Measurements from ENCODE around the gene FCHSD2.

Gene FCHSD2

DNA sequence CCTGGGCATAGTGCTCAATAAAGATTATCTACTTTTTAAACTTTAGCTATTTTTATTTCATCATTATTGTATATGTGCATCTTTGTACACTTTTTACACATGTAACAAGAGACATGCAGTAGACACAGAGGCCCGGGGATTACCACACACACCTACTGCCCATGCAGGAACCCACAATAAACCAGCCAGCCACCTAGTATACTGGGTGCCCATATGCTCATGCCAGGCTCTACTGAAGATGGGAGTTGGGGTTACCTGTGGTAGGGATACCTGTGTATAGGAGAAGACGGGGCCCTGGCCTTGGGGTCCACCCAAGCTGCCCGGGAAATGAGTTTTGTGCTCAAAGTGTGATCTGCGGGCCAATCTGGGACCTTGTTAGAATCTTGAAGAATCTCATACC is 44.8 kb upstream of the FCHSD2 start:
- TF ChIP-seq, protein P1, sequence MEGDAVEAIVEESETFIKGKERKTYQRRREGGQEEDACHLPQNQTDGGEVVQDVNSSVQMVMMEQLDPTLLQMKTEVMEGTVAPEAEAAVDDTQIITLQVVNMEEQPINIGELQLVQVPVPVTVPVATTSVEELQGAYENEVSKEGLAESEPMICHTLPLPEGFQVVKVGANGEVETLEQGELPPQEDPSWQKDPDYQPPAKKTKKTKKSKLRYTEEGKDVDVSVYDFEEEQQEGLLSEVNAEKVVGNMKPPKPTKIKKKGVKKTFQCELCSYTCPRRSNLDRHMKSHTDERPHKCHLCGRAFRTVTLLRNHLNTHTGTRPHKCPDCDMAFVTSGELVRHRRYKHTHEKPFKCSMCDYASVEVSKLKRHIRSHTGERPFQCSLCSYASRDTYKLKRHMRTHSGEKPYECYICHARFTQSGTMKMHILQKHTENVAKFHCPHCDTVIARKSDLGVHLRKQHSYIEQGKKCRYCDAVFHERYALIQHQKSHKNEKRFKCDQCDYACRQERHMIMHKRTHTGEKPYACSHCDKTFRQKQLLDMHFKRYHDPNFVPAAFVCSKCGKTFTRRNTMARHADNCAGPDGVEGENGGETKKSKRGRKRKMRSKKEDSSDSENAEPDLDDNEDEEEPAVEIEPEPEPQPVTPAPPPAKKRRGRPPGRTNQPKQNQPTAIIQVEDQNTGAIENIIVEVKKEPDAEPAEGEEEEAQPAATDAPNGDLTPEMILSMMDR (IDR thresholded peaks at IDR 0.05; ENCODE audit: low read depth, low read length): no peak
- no peak overlapping the region for H3K4me3 ChIP-seq (ENCODE audit: low read depth, low read length)

- TF ChIP-seq, protein P1 (IDR thresholded peaks at IDR 0.05; ENCODE audit: low read depth, low read length): no peak
These were observed 44.3 kb upstream of the FCHSD2 start for GRCh38 chr11:73186294-73186850.

GRCh38 chr11:73185680-73186293 is 43.7 kb upstream of the FCHSD2 start:
- H3K4me3 ChIP-seq (ENCODE audit: low read depth, low read length): no peak overlapping the region
- TF ChIP-seq, protein P1 (IDR thresholded peaks at IDR 0.05; ENCODE audit: low read depth, low read length): no peak

More at GRCh38 chr11:73186294-73186850, 44.3 kb upstream of the FCHSD2 start:
- H3K4me3 ChIP-seq (ENCODE audit: low read depth, low read length): no peak overlapping the region

- H3K4me3 ChIP-seq (ENCODE audit: low read depth, low read length): no peak overlapping the region
- TF ChIP-seq, protein P1 (IDR thresholded peaks at IDR 0.05; ENCODE audit: low read depth, low read length): peak; percentile 89
These were observed 43.0 kb upstream of the FCHSD2 start for GRCh38 chr11:73184953-73185671.

DNA sequence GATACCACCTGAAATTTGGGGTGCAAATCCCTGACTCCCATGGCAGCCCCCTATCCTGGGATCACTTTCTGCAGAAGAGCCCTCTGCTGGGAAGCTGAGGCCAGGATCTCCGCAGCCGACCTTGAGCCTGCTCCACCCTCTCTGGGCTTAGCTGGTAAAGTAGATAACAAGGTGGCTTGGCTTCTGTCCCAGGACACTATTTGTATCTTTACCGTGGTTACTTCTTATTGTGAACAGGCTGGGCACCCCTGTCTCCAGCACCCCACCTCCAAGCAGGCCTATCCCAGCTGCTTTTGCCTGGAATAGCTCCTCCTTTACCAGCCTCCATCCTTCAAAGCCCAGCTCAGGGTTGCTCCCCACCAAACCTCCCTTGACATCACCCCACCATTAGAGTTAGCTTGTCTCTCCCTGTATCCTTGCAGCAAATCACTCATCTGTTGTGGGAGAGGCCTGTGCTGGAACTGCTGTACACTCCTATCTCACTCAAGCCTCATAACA is 40.8 kb upstream of the FCHSD2 start:
- no peak overlapping the region for H3K4me3 ChIP-seq (ENCODE audit: low read depth, low read length)
- TF ChIP-seq, protein P1 (IDR thresholded peaks at IDR 0.05; ENCODE audit: low read depth, low read length): no peak

DNA sequence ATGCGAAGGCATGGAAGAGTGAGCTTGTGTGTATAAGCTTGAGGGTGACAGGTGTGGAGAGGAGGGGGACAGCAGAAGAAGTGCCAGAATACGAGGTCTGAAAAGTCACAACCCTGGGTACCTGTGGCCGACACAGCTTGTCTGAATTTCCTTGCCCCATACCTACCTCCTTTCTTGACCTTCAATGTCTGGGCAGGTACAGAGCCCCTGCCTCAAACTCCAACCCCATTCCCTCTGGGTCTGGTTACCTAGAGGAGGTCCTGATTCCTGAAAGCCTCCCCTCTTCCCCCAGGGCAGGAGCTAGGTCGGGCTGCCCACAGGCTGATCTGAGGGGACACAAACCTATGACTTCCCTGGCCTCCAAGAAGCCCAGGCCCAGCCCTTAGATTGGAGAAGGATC is 36.6 kb upstream of the FCHSD2 start:
- no peak overlapping the region for H3K4me3 ChIP-seq (ENCODE audit: low read depth, low read length)
- TF ChIP-seq, protein P1 (IDR thresholded peaks at IDR 0.05; ENCODE audit: low read depth, low read length): no peak

Data from WI38 (cell line).